ENCODE measurements around the gene MAPK6.

MAPK6 gene

DNA sequence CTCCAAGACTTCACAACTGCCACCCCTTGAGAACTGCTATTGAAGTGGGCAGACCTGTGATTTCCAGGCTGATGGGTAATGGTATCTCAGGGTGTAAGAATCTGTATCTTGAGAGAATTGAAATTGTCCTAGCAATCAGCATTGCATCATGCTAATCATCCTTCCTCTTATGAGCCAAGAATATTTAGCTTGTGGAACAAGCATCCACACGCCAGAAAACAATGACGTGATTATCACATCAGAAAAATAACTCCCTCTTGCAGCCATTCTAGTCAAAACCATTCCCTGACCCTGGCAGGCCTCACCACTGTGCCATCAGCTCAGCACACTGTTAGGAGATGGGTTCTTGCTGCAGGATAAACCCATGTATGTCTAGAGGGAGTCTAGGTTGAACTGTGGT is 86.8 kb downstream of the MAPK6 start:
- no peak for DNase-seq

- no peak for DNase-seq
Measured at GRCh38 chr15:52106641-52107040, 87.6 kb downstream of the MAPK6 start.

GRCh38 chr15:52107238-52107637 is 88.2 kb downstream of the MAPK6 start:
- no peak for DNase-seq

- DNase-seq, result no peak
Measured at GRCh38 chr15:52109559-52110451, 90.8 kb downstream of the MAPK6 start.

GRCh38 chr15:52111517-52112202 is 92.6 kb downstream of the MAPK6 start:
- DNase-seq, result no peak

GRCh38 chr15:52112203-52112750 is 93.3 kb downstream of the MAPK6 start:
- DNase-seq, result no peak

GRCh38 chr15:52113235-52113634 is 94.2 kb downstream of the MAPK6 start:
- DNase-seq, result no peak

- DNase-seq, result no peak
Measured at GRCh38 chr15:52113708-52114107, 94.7 kb downstream of the MAPK6 start.

DNA sequence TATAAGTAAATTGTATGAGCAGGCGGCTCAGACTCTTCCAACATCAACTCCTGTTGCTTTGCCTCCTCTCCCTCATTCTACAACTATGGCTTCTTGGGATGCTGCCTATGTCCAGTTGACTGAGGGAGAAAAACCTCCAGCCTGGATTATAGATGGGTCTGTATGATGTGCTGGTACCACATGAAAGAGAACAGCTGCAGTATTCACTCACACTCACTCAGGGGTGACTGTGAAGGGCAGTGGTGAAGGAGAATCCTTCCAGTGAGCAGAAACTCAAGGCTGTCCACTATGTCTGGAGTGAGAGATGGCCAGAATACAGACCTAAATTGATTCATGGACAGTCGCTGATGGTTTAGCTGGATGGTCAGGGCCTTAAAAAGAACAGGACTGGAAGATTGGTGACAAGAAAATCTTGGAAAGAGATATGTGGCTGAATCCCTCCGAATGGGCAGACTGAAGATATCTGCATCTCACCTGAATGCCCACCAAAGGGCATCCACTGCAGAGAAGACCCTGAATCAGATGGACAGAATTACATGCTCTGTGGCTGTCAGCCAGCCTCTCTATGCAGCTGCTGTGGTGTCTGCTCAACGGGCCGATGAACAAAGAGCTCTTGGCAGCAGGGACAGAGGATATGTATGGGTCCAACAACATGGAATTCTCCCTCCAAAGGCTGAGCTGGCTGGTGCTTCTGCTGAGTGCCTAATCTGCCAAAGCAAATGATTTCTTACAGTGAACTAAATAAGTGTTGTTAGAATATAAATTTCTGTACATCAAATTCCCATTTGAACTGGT is 95.4 kb downstream of the MAPK6 start:
- peak in 1 of 2 experiments; percentile 79 for DNase-seq

DNA sequence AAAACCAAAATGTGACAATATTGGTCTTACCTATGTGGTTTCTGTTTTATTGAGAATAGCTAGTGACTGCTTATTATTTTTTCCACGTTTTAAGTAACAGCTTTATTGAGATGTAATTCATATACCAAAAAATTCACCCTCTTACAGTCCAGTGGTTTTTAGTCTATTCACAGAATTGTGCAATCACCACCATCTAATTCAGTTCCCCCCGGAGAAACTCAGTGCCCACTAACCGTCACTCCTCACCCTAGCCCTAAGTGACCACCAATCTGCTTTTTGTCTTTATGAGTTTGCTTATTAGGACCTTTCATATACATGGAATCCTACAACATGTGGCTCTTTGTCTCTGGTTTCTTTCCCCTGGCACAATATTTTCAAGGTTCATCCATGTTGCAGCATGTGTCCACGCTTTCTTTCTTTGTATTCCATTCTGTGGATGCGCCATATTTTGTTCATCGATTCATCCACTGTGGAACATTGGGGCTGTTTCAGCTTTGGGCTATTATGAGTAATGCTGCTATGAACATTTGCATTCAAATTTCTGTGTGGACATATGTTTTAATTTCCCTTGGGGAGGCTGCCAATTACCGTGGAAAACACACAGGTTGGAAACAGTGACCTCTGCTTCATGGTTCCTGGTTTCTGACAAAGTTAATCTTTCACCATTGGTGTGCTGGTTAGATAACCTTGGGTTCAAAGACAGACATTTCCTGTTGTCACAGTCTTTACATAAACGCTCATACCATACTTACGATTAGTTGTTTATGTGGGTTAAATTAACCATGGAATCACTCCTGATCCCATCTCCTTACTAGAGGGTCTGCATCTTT is 96.8 kb downstream of the MAPK6 start:
- DNase-seq, result peak in 1 of 2 experiments; percentile 48

Data from NCI-H446 (cell line).